Suprapubic skin (tissue), 4 donors: ENCODE data around the gene IP6K1.
"Not testable (repeated sequence)": the region's sequence is repeated elsewhere in the genome, so short reads cannot be mapped to it uniquely, and the experiment has no call there.

ENCODE experiments used
- CTCF ChIP-seq, 2 donors: fragments of 200-600 bp in 1 of 2; fragments of 450-650 bp in 1 of 2; sonication (generic) in 1 of 2; IDR thresholded peaks; one replicate each; pipeline ENCODE4 v1.5.1; 2016 to 2019; ENCODE audit warnings: antibody characterized with exemption in 2 of 2, mild to moderate bottlenecking in 1 of 2, moderate library complexity in 1 of 2
- EP300 ChIP-seq: sonication (generic); formaldehyde crosslinking; IDR thresholded peaks from one replicate; pipeline ENCODE4 v1.6.1; 2017; ENCODE audit warnings: antibody characterized with exemption
- POLR2AphosphoS5 ChIP-seq, 3 donors: sonication (generic); formaldehyde crosslinking; IDR thresholded peaks; one replicate each; pipeline ENCODE4 v1.6.1; 2017; ENCODE audit warnings: antibody characterized with exemption in 3 of 3

- TF ChIP-seq CTCF (IDR thresholded peaks at IDR 0.05); EP300; POLR2AphosphoS5 (IDR thresholded peaks at IDR 0.05): not testable (repeated sequence)
Observed at GRCh38 chr3:49685846-49686245, 100.5 kb downstream of the IP6K1 start.
